ENCODE data around the gene CELSR1.

GRCh38 chr22:46574993-46575910, 37.8 kb upstream of the CELSR1 start:
- TF ChIP-seq SNAI2 (CRISPR knock-in tag; IDR thresholded peaks at IDR 0.05) (no peak), ZFP3 (CRISPR knock-in tag; IDR thresholded peaks at IDR 0.05) (no peak), CSDC2 (CRISPR knock-in tag; IDR thresholded peaks at IDR 0.05) (no peak), TCF4 (CRISPR knock-in tag; IDR thresholded peaks at IDR 0.05; ENCODE audit: borderline replicate concordance) (no peak), ARNTL (CRISPR knock-in tag; IDR thresholded peaks at IDR 0.05; ENCODE audit: borderline replicate concordance, low read depth) (no peak), ZFP30 (CRISPR knock-in tag; IDR thresholded peaks at IDR 0.05) (no peak), RARB (CRISPR knock-in tag; IDR thresholded peaks at IDR 0.05) (no peak)
- TF ChIP-seq, protein P1, sequence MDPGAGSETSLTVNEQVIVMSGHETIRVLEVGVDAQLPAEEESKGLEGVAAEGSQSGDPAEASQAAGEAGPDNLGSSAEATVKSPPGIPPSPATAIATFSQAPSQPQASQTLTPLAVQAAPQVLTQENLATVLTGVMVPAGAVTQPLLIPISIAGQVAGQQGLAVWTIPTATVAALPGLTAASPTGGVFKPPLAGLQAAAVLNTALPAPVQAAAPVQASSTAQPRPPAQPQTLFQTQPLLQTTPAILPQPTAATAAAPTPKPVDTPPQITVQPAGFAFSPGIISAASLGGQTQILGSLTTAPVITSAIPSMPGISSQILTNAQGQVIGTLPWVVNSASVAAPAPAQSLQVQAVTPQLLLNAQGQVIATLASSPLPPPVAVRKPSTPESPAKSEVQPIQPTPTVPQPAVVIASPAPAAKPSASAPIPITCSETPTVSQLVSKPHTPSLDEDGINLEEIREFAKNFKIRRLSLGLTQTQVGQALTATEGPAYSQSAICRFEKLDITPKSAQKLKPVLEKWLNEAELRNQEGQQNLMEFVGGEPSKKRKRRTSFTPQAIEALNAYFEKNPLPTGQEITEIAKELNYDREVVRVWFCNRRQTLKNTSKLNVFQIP (CRISPR knock-in tag; IDR thresholded peaks at IDR 0.05; ENCODE audit: borderline replicate concordance, low read depth), result no peak
- TF ChIP-seq, protein P2, sequence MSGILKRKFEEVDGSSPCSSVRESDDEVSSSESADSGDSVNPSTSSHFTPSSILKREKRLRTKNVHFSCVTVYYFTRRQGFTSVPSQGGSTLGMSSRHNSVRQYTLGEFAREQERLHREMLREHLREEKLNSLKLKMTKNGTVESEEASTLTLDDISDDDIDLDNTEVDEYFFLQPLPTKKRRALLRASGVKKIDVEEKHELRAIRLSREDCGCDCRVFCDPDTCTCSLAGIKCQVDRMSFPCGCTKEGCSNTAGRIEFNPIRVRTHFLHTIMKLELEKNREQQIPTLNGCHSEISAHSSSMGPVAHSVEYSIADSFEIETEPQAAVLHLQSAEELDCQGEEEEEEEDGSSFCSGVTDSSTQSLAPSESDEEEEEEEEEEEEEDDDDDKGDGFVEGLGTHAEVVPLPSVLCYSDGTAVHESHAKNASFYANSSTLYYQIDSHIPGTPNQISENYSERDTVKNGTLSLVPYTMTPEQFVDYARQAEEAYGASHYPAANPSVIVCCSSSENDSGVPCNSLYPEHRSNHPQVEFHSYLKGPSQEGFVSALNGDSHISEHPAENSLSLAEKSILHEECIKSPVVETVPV (CRISPR knock-in tag; IDR thresholded peaks at IDR 0.05), result no peak
